C4-2B (cell line): ENCODE results near the gene STK32C.
"Not testable (repeated sequence)": the region's sequence is repeated elsewhere in the genome, so short reads cannot be mapped to it uniquely, and the experiment has no call there.

ENCODE experiments used
- H3K27ac ChIP-seq: fragments of 450-650 bp; 2 replicates; pipeline ENCODE4 v1.5.1; 2017
- CTCF ChIP-seq: fragments of 450-650 bp; conservative IDR thresholded peaks from 2 replicates; pipeline ENCODE4 v1.5.1; 2017; ENCODE audit warnings: mild to moderate bottlenecking
- ZFX ChIP-seq: fragments of 450-650 bp; IDR thresholded peaks from 2 replicates; pipeline ENCODE4 v1.6.1; 2017

Gene STK32C

GRCh38 chr10:132352462-132353308 is 44.9 kb upstream of the STK32C start:
- TF ChIP-seq CTCF = peak; percentile 79
- H3K27ac ChIP-seq = not testable (repeated sequence)

GRCh38 chr10:132351611-132352010 is 43.9 kb upstream of the STK32C start:
- no peak for TF ChIP-seq ZFX
- TF ChIP-seq CTCF = no peak
- H3K27ac ChIP-seq = no peak overlapping the region

GRCh38 chr10:132350946-132351345 is 43.2 kb upstream of the STK32C start:
- TF ChIP-seq ZFX (no peak), CTCF (no peak)
- H3K27ac ChIP-seq = no peak overlapping the region

GRCh38 chr10:132350391-132350790 is 42.6 kb upstream of the STK32C start:
- TF ChIP-seq ZFX = no peak
- TF ChIP-seq CTCF = no peak
- no peak overlapping the region for H3K27ac ChIP-seq

- H3K27ac ChIP-seq = no peak overlapping the region
- no peak for TF ChIP-seq ZFX
- no peak for TF ChIP-seq CTCF
Measured at GRCh38 chr10:132349766-132350165, 42.0 kb upstream of the STK32C start.

- no peak overlapping the region for H3K27ac ChIP-seq
- no peak for TF ChIP-seq ZFX
Measured at GRCh38 chr10:132347931-132348267, 40.1 kb upstream of the STK32C start.

GRCh38 chr10:132347211-132347930 is 39.6 kb upstream of the STK32C start:
- TF ChIP-seq CTCF = no peak
- no peak for TF ChIP-seq ZFX

GRCh38 chr10:132346806-132347205 is 39.1 kb upstream of the STK32C start:
- no peak for TF ChIP-seq ZFX
- no peak for TF ChIP-seq CTCF
- H3K27ac ChIP-seq = no peak overlapping the region

More at GRCh38 chr10:132347211-132347930, 39.6 kb upstream of the STK32C start:
- H3K27ac ChIP-seq = no peak overlapping the region
